ENCODE data around the gene HBS1L.

GRCh38 chr6:135095716-135096115 lies 41.1 kb upstream of the HBS1L start:
- no peak for TF ChIP-seq POLR2A (IDR thresholded peaks at IDR 0.05)
- TF ChIP-seq, protein P1, sequence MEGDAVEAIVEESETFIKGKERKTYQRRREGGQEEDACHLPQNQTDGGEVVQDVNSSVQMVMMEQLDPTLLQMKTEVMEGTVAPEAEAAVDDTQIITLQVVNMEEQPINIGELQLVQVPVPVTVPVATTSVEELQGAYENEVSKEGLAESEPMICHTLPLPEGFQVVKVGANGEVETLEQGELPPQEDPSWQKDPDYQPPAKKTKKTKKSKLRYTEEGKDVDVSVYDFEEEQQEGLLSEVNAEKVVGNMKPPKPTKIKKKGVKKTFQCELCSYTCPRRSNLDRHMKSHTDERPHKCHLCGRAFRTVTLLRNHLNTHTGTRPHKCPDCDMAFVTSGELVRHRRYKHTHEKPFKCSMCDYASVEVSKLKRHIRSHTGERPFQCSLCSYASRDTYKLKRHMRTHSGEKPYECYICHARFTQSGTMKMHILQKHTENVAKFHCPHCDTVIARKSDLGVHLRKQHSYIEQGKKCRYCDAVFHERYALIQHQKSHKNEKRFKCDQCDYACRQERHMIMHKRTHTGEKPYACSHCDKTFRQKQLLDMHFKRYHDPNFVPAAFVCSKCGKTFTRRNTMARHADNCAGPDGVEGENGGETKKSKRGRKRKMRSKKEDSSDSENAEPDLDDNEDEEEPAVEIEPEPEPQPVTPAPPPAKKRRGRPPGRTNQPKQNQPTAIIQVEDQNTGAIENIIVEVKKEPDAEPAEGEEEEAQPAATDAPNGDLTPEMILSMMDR (IDR thresholded peaks at IDR 0.05): no peak
